GM18909 (cell line): Measurements from ENCODE around the gene SNX12.
"Not testable (repeated sequence)": the region's sequence is repeated elsewhere in the genome, so short reads cannot be mapped to it uniquely, and the experiment has no call there.

Experiments used
- ATAC-seq: cut with Tn5 transposase; IDR thresholded peaks from one replicate; pipeline ENCODE4 v1.9.1; 2021; ENCODE audit warnings: mild to moderate bottlenecking; ENCODE audit not compliant: unreplicated experiment, poor library complexity

The SNX12 gene

DNA sequence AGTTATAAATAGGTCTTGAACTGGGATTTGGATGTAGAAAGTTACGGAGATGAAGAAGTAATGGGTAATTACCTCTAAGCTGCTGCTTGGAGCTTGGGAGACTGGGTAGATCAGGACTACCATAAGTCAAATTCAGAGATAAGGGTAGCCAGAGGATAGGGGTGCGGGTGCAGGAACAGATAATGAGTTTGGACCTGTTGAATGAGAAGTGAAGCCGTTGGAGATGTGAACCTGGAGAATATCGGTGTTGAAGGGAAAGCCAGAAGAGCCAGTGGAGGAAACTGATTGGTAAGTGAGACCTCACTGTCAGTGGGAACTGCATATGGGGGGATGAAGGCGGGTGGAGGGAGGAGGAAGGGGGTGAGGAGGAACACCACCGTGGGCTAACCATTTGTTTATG is 26.9 kb upstream of the SNX12 start:
- no peak for ATAC-seq

DNA sequence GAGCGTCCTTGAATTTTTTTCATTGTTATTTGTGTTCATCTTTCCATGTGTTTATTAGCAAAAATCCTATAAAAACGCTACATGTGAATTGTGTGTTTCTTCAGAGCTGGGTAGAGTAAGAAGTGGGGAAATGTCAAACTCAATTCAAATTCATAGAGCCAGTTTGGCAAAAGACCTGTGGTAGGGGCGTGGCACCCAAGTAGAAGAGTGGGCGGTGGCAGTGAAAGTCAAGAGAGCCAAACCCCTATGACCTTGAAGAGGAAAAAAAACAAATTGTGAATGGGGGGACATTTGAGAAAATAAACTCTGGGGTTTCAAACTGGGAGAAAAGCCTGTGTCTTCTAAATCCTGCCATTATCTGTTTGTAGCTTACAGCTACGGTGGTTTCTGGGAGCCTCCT is 23.1 kb upstream of the SNX12 start:
- no peak for ATAC-seq

- ATAC-seq = no peak
Observed at GRCh38 chrX:71085900-71086299, 17.8 kb upstream of the SNX12 start.

GRCh38 chrX:71082822-71083221 is 14.7 kb upstream of the SNX12 start:
- ATAC-seq = no peak

- ATAC-seq = no peak
Observed at GRCh38 chrX:71082124-71082647, 14.1 kb upstream of the SNX12 start.

GRCh38 chrX:71081330-71082123 is 13.4 kb upstream of the SNX12 start:
- ATAC-seq = no peak

DNA sequence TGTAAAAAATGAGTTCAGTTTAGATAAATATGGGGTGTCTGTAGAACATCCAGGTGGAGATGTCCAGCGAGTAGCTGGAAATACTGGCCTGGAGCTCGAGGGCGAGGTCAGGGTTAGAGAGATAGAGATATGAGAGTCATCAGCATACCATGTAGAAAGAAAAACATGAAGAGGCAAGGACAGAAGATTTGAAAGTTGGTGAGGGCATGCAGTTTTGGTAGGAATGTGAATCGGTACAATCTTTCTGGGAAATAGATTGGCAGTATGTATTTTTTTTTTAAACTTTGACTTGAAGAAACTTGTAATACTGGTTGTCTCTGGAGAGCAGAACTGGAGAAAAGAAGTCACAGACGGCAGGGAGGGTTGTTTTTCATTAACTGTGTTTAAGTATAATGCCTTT is 2.4 kb upstream of the SNX12 start:
- no peak for ATAC-seq

GRCh38 chrX:71067712-71068043 is 456 bp downstream of the SNX12 start:
- ATAC-seq = no peak

GRCh38 chrX:71067089-71067488 is 1.0 kb downstream of the SNX12 start:
- ATAC-seq = no peak

GRCh38 chrX:71060127-71060526 is 8.0 kb downstream of the SNX12 start:
- ATAC-seq = no peak

DNA sequence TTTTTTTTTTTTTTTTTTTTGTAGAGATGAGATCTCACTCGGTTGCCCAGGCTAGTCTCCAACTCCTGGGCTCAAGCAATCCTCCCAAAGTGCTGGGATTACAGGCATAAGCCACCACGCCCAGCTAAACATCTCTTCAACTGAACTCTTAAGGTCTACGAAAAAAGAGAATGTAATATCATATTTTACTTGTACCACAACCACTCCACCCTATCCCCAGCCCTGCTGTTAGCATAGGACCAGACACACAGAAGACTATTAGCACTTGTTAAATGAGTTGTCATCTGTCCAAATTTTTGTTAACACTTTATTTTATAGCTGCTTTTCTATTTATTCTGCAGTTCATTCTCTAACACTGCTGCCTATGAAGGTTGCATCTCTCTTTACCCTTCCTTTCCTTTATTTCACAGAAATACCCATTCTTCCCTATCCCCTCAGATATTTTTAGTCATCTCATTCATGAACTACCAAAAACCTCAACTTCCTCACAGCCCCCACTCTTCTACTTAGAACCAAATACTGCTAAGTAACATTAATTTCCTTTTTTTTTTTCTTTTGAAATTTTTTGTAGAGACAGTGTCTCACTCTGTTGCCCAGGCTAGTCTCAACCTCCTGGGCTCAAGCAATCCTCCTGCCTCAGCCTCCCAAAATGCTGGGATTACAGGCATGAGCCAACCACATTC is 10.1 kb downstream of the SNX12 start:
- ATAC-seq = no peak

DNA sequence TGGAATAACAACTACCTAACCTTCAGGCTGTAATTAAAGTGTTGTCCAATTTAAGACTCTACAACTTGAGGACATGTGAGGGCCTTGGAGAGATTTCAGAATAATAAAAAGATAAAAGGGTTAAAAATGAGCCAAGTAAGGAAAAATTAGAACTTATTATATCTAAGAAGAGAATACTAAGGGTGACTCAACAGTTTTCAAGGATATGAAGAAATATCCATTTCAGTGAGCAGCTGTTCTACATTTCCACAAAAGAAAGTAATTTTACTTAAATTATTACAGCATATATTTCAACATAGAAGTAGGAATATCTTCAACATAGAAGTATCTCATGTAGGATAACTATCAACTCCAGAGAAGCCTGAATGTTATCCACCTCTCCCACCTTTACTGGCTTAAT is 11.3 kb downstream of the SNX12 start:
- ATAC-seq = no peak

- peak; percentile 94 for ATAC-seq
Observed at GRCh38 chrX:71053217-71053621, 14.9 kb downstream of the SNX12 start.

DNA sequence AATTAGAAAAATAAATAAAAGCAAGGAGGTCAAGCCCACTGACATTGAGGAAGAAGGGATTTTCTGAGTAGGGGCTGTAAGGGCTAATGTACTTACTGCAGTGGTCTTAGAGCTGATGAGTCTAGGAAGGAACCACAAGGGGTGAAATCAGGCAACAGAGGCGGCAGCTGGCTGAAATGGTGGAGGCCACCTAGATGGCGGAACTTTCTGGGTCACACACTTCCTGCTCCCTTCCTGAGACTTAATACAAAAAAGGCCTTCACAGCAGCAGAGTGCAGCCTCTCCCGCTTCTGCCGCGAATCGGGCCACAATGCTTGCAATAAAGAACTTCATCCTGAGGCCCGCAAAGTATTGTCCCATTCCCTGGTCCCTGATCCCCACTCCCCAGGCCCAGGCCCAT is 15.4 kb downstream of the SNX12 start:
- ATAC-seq = peak; percentile 34

DNA sequence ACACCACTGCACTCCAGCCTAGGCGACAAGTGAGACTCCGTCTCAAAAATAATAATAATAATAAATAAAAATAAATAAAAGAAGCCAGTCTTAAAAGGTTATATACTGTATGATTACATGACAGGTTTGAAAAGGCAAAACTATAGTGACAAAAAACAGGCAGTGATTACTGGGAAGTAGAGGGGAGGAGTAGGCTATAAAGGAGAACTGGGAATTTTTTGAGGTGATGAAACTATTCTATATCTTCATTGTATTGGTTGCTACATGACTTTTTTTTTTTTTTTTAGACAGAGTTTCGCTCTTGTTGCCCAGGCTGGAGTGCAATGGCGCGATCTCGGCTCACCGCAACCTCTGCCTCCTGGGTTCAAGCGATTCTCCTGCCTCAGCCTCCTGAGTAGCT is 20.2 kb downstream of the SNX12 start:
- not testable (repeated sequence) for ATAC-seq

GRCh38 chrX:71017396-71017939 is 50.7 kb downstream of the SNX12 start:
- no peak for ATAC-seq
